Measurements from ENCODE around the gene CELSR1. TPM values are rescaled to one million over a fixed set of nuclear protein-coding genes. Genes with fewer than 3 reads are reported as not detected.

CELSR1 gene
- total and polyA plus RNA-seq, 8 donors, result 0.75 to 3.2 (median 1.2) TPM

GRCh38 chr22:46368422-46368821, 169.0 kb downstream of the CELSR1 start:
- no peaks in the 10 kb centered on the region for H3K27me3 ChIP-seq
- DNase-seq (peak in 3 of 6 donors; percentile 9 to 67 (median 30)), FAIRE-seq (no peak), ATAC-seq (no peak)
- no peaks in the 10 kb centered on the region for H3K4me1 ChIP-seq
- 81 to 86% methylated on average over 12 of the region's 12 CpGs for WGBS, 2 donors
- intact Hi-C loops (cut with DNase I), result loop anchor here in 1 of 3 donors (5.0 kb wide), 1 partner anchor 174 kb away; no protein-coding TSS in a partner anchor
- H3K9me3 ChIP-seq, result no peaks in the 10 kb centered on the region
- TF ChIP-seq CTCF (IDR thresholded peaks at IDR 0.05), result no peak
- H3K4me3 ChIP-seq, result no peak overlapping the region
- H3K36me3 ChIP-seq, result no peaks in the 10 kb centered on the region
- no peak overlapping the region for H3K27ac ChIP-seq

GRCh38 chr22:46367707-46368191, 169.7 kb downstream of the CELSR1 start:
- FAIRE-seq, result no peak
- WGBS, 2 donors, result 39 to 43% methylated on average over 16 to 19 of the region's 19 CpGs
- Histone ChIP-seq H3K27me3 (no peaks in the 10 kb centered on the region), H3K9me3 (no peaks in the 10 kb centered on the region), H3K27ac (no peak overlapping the region), H3K4me1 (no peaks in the 10 kb centered on the region), H3K36me3 (no peaks in the 10 kb centered on the region), H3K4me3 (peak overlapping the region in 1 of 4 donors; percentile 20)
- peak; percentile 83 to 91 (median 89) for ATAC-seq
- peak; percentile 79 to 90 (median 86) for TF ChIP-seq CTCF (IDR thresholded peaks at IDR 0.05)
- peak; percentile 67 to 93 (median 86) for DNase-seq
- intact Hi-C loops (cut with DNase I), result loop anchor here in 1 of 3 donors (5.0 kb wide), 1 partner anchor 175 kb away; no protein-coding TSS in a partner anchor

GRCh38 chr22:46366801-46367706, 170.4 kb downstream of the CELSR1 start:
- 66 to 72% methylated on average over 45 of the region's 45 CpGs for WGBS, 2 donors
- no peak for FAIRE-seq
- Histone ChIP-seq H3K27ac (no peak overlapping the region), H3K9me3 (no peaks in the 10 kb centered on the region), H3K36me3 (no peaks in the 10 kb centered on the region), H3K4me1 (no peaks in the 10 kb centered on the region), H3K4me3 (peak overlapping the region in 1 of 4 donors; percentile 20), H3K27me3 (no peaks in the 10 kb centered on the region)
- intact Hi-C loops (cut with DNase I), result loop anchor here in 1 of 3 donors (5.0 kb wide), 1 partner anchor 175 kb away; no protein-coding TSS in a partner anchor
- ATAC-seq, result peak in 3 of 4 donors; percentile 2 to 44 (median 2)
- no peak for TF ChIP-seq CTCF (IDR thresholded peaks at IDR 0.05)
- DNase-seq, result peak in 3 of 6 donors; percentile 14 to 74 (median 51)

GRCh38 chr22:46366327-46366731, 171.1 kb downstream of the CELSR1 start:
- Histone ChIP-seq H3K27ac (no peak overlapping the region), H3K4me1 (peaks cover 0 to 3% (median 0%) of the 10 kb centered on the region in 3 donors), H3K27me3 (no peaks in the 10 kb centered on the region), H3K36me3 (no peaks in the 10 kb centered on the region), H3K4me3 (peak overlapping the region in 1 of 4 donors; percentile 20), H3K9me3 (no peaks in the 10 kb centered on the region)
- DNase-seq (peak in 2 of 6 donors; percentile 40 to 70), FAIRE-seq (no peak), ATAC-seq (no peak)
- TF ChIP-seq CTCF (IDR thresholded peaks at IDR 0.05), result no peak
- intact Hi-C loops (cut with DNase I), result loop anchor here in 1 of 3 donors (5.0 kb wide), 1 partner anchor 176 kb away; no protein-coding TSS in a partner anchor
- 87 to 93% methylated on average over 19 of the region's 19 CpGs for WGBS, 2 donors

Data from pancreas (tissue), 10 donors.